ENCODE measurements around the gene GPER1.

- TF ChIP-seq POLR2A (IDR thresholded peaks at IDR 0.05; ENCODE audit: low read length): no peak
- TF ChIP-seq GATA1 (IDR thresholded peaks at IDR 0.05; ENCODE audit: low read depth, low read length): no peak
These were observed 36.8 kb upstream of the GPER1 start for GRCh38 chr7:1050956-1051690.

Measured in erythroblast (primary cell).